SK-N-SH (cell line): Measurements from ENCODE around the gene MVB12B. TPM values are rescaled to one million over a fixed set of nuclear protein-coding genes. Genes with fewer than 3 reads are reported as not detected.

Experiments used
- CTCF ChIA-PET: fragments of 300-600, 350-600 bp; formaldehyde crosslinking; extraction: SDS; loops from one replicate; lab custom pipeline; 2021; lab: Yijun Ruan, JAX
- POLR2A ChIA-PET: fragments of 350-600 bp; sonication (Branson Sonifier 250); formaldehyde crosslinking; extraction: SDS; loops from one replicate; lab custom pipeline; 2020; ENCODE audit warnings: antibody characterized with exemption, inconsistent platforms; lab: Yijun Ruan, JAX
- DNase-seq: peaks from one replicate; pipeline ENCODE4 v3.0.0; 2012
- H2AFZ ChIP-seq: fragments of 200-600 bp; sonication (generic); 2 replicates; pipeline ENCODE4 v1.8.1; 2016; ENCODE audit warnings: antibody characterized with exemption, mild to moderate bottlenecking, low read depth
- H3F3A ChIP-seq: fragments of 200-600 bp; sonication (generic); replicated peaks from 2 replicates; pipeline ENCODE3; 2016; ENCODE audit warnings: antibody characterized with exemption, mild to moderate bottlenecking; ENCODE audit not compliant: insufficient read depth
- H3K27ac ChIP-seq, 2 experiments: fragments of 200-500 bp in 1 of 2; fragments of 200-600 bp in 1 of 2; sonication (Bioruptor generic) in 1 of 2; sonication (generic), shearing (Covaris generic) in 1 of 2; 2 replicates each; pipeline versions ENCODE4 v1.5.1 to v1.6.1; 2014 to 2016; ENCODE audit warnings: low read depth in 2 of 2, inconsistent platforms in 1 of 2, low read length in 1 of 2, mild to moderate bottlenecking in 1 of 2, mixed read lengths in 1 of 2
- H3K27me3 ChIP-seq: fragments of 200-600 bp; sonication (generic), shearing (Covaris generic); 2 replicates; pipeline ENCODE4 v1.6.1; 2016; ENCODE audit warnings: mixed run types; ENCODE audit not compliant: insufficient read depth
- H3K36me3 ChIP-seq, 2 experiments: fragments of 200-500 bp in 1 of 2; fragments of 200-600 bp in 1 of 2; sonication (Bioruptor generic) in 1 of 2; sonication (generic) in 1 of 2; replicated peaks in 1 of 2; 2 replicates each; pipeline versions ENCODE3 to v1.5.1; 2014 to 2016; ENCODE audit warnings: low read length in 1 of 2, mild to moderate bottlenecking in 1 of 2; ENCODE audit not compliant: insufficient read depth in 2 of 2, control insufficient read depth in 1 of 2
- H3K4me1 ChIP-seq, 2 experiments: fragments of 200-500 bp in 1 of 2; fragments of 200-600 bp in 1 of 2; sonication (Bioruptor generic) in 1 of 2; sonication (generic), shearing (Covaris generic) in 1 of 2; 2 replicates each; pipeline versions ENCODE4 v1.5.1 to v1.6.1; 2014 to 2016; ENCODE audit warnings: low read depth in 1 of 2, low read length in 1 of 2, mixed run types in 1 of 2; ENCODE audit not compliant: insufficient read depth in 2 of 2, control insufficient read depth in 1 of 2
- H3K4me2 ChIP-seq: fragments of 200-600 bp; sonication (generic), shearing (Covaris generic); 2 replicates; pipeline ENCODE4 v1.6.1; 2017; ENCODE audit warnings: mixed run types
- H3K4me3 ChIP-seq, 2 experiments: fragments of 200-500 bp in 1 of 2; fragments of 200-600 bp in 1 of 2; sonication (Bioruptor generic) in 1 of 2; sonication (generic), shearing (Covaris generic) in 1 of 2; 2 replicates each; pipeline versions ENCODE4 v1.5.1 to v1.8.1; 2014 to 2016; ENCODE audit warnings: low read depth in 2 of 2, inconsistent platforms in 1 of 2, low read length in 1 of 2, mild to moderate bottlenecking in 1 of 2, mixed read lengths in 1 of 2, moderate library complexity in 1 of 2
- H3K79me2 ChIP-seq: fragments of 200-600 bp; sonication (generic); 2 replicates; pipeline ENCODE4 v1.8.1; 2017; ENCODE audit warnings: mild to moderate bottlenecking; ENCODE audit not compliant: insufficient read depth
- H3K9ac ChIP-seq: fragments of 200-600 bp; sonication (generic); 2 replicates; pipeline ENCODE4 v1.6.1; 2017; ENCODE audit warnings: mixed run types
- H3K9me2 ChIP-seq: fragments of 200-600 bp; sonication (generic); 2 replicates; pipeline ENCODE4 v1.6.1; 2017; ENCODE audit warnings: mixed run types
- H3K9me3 ChIP-seq: fragments of 200-600 bp; sonication (generic); 2 replicates; pipeline ENCODE4 v1.6.1; 2017; ENCODE audit warnings: mixed run types, mild to moderate bottlenecking, moderate library complexity
- H4K20me1 ChIP-seq: fragments of 200-600 bp; sonication (generic); 2 replicates; pipeline ENCODE4 v1.6.1; 2017; ENCODE audit warnings: mild to moderate bottlenecking, mixed run types; ENCODE audit not compliant: insufficient read depth
- ELF1 ChIP-seq: IDR thresholded peaks from 2 replicates; pipeline ENCODE4 v1.4.0; 2012
- EZH2phosphoT487 ChIP-seq: fragments of 200-600 bp; sonication (generic); IDR thresholded peaks from 2 replicates; pipeline ENCODE4 v1.6.1; 2017; ENCODE audit warnings: low read depth, mixed run types, mild to moderate bottlenecking, antibody characterized with exemption, moderate library complexity, borderline replicate concordance
- FOSL2 ChIP-seq: IDR thresholded peaks from 2 replicates; pipeline ENCODE4 v1.4.0; 2012; ENCODE audit warnings: low read depth, mild to moderate bottlenecking, moderate library complexity, borderline replicate concordance
- GABPA ChIP-seq: IDR thresholded peaks from 2 replicates; pipeline ENCODE4 v1.4.0; 2012; ENCODE audit warnings: low read depth, mild to moderate bottlenecking
- RCOR1 ChIP-seq: fragments of 150-350 bp; IDR thresholded peaks from 2 replicates; pipeline ENCODE4 v1.6.1; 2017; ENCODE audit warnings: antibody characterized with exemption, low read length
- RFX5 ChIP-seq: IDR thresholded peaks from 2 replicates; pipeline ENCODE4 v1.6.1; 2012; ENCODE audit warnings: mild to moderate bottlenecking, improper control_type of control experiment, low read length
- SMC3 ChIP-seq: IDR thresholded peaks from 2 replicates; pipeline ENCODE4 v1.6.1; 2012; ENCODE audit warnings: low read depth, low read length, improper control_type of control experiment
- TCF12 ChIP-seq: IDR thresholded peaks from 2 replicates; pipeline ENCODE4 v1.4.0; 2012
- USF2 ChIP-seq: fragments of 150-350 bp; IDR thresholded peaks from 2 replicates; pipeline ENCODE4 v1.6.1; 2017; ENCODE audit warnings: antibody characterized with exemption, low read length, low read depth, borderline replicate concordance
- WGBS: methylation state at CpG from one replicate; pipeline ENCODE4 v1.1.6; 2017; ENCODE audit warnings: low lambda C conversion rate; 5-methylcytosine and 5-hydroxymethylcytosine counted together
- polyA plus RNA-seq, 3 experiments: library from polyadenylated mRNA; depleted of rRNA; stranded (reverse); fragments of >200 nt; gene quantifications; 2 replicates each; pipeline ENCODE4 v1.2.3, GENCODE V29; 2012

Gene MVB12B
- polyA plus RNA-seq, 1 of the 3 experiments (the other 2 are of a cell fraction) = 5.1 TPM

GRCh38 chr9:126298063-126298801 is 28.4 kb upstream of the MVB12B start:
- no peak for DNase-seq
- Histone ChIP-seq H3K9me2 (no peaks in the 10 kb centered on the region), H3K4me2 (no peak overlapping the region), H3K27ac (no peak overlapping the region), H3F3A (no peaks in the 10 kb centered on the region), H2AFZ (no peak overlapping the region), H4K20me1 (no peaks in the 10 kb centered on the region), H3K36me3 (no peaks in the 10 kb centered on the region), H3K4me1 (no peaks in the 10 kb centered on the region; a peak in 1 of 4 replicates)
- ChIA-PET POLR2A (interaction anchor here (1.1 kb wide), 1 partner anchor 28 kb away, joined by 3 read pairs; the partner anchor contains the start of gene MVB12B), CTCF (interaction anchor here (0.6 to 5.9 kb wide), 4 partner anchors 21 to 193 kb away, joined by 3 to 35 read pairs (median 5); no protein-coding TSS in a partner anchor)
- WGBS = 62% methylated on average over 16 of the region's 27 CpGs
- TF ChIP-seq EZH2phosphoT487 (no peak), RFX5 (no peak)
- TF ChIP-seq, all 33 proteins: peak for 0
- 0 out of 2 replicates have a peak, but pooled peaks cover 4% of the 10 kb centered on the region for H3K27me3 ChIP-seq
- H3K9ac ChIP-seq = no peak overlapping the region
- no peak overlapping the region for H3K4me3 ChIP-seq
- no peaks in the 10 kb centered on the region for H3K79me2 ChIP-seq
- H3K9me3 ChIP-seq = no peaks in the 10 kb centered on the region

- H3F3A ChIP-seq = no peaks in the 10 kb centered on the region
- DNase-seq = no peak
- H3K9me2 ChIP-seq = no peaks in the 10 kb centered on the region
- H3K9ac ChIP-seq = no peak overlapping the region
- no peaks in the 10 kb centered on the region; a peak in 1 of 4 replicates for H3K4me1 ChIP-seq
- H2AFZ ChIP-seq = no peak overlapping the region
- TF ChIP-seq RCOR1 (no peak), FOSL2 (no peak), GABPA (no peak), USF2 (no peak)
- no peaks in the 10 kb centered on the region for H3K9me3 ChIP-seq
- CTCF ChIA-PET = interaction anchor here (1.3 to 1.4 kb wide), 2 partner anchors 22 to 192 kb away, joined by 4 to 7 read pairs; no protein-coding TSS in a partner anchor
- WGBS = 71% methylated on average over 7 of the region's 7 CpGs
- H3K4me2 ChIP-seq = no peak overlapping the region
- H3K4me3 ChIP-seq = no peak overlapping the region
- no peaks in the 10 kb centered on the region for H3K79me2 ChIP-seq
- H3K27me3 ChIP-seq = 0 out of 2 replicates have a peak, but pooled peaks cover under 1% of the 10 kb centered on the region
- no peaks in the 10 kb centered on the region for H4K20me1 ChIP-seq
- no peak overlapping the region for H3K27ac ChIP-seq
- POLR2A ChIA-PET = no interaction called here
- H3K36me3 ChIP-seq = no peaks in the 10 kb centered on the region
Measured at GRCh38 chr9:126299706-126300276, 26.8 kb upstream of the MVB12B start.

GRCh38 chr9:126301196-126301595 is 25.4 kb upstream of the MVB12B start:
- H2AFZ ChIP-seq = no peak overlapping the region
- 89% methylated on average over 3 of the region's 3 CpGs for WGBS
- no peak overlapping the region for H3K27ac ChIP-seq
- H3K9ac ChIP-seq = no peak overlapping the region
- H3K27me3 ChIP-seq = no peaks in the 10 kb centered on the region
- H3K9me3 ChIP-seq = no peaks in the 10 kb centered on the region
- DNase-seq = no peak
- H3K4me2 ChIP-seq = no peak overlapping the region
- no peak overlapping the region for H3K4me3 ChIP-seq
- no peaks in the 10 kb centered on the region for H3K9me2 ChIP-seq
- TF ChIP-seq SMC3 (no peak), ELF1 (no peak), FOSL2 (no peak), TCF12 (no peak)
- TF ChIP-seq, all 33 proteins: peak for 0
- no peaks in the 10 kb centered on the region; a peak in 1 of 4 replicates for H3K4me1 ChIP-seq
- no peaks in the 10 kb centered on the region for H3K79me2 ChIP-seq
- no peaks in the 10 kb centered on the region for H3F3A ChIP-seq
- ChIA-PET POLR2A (no interaction called here), CTCF (interaction anchor here (0.7 to 5.2 kb wide), 11 partner anchors 10 to 893 kb away, joined by 3 to 51 read pairs (median 4); no protein-coding TSS in a partner anchor)
- H4K20me1 ChIP-seq = no peaks in the 10 kb centered on the region
- no peaks in the 10 kb centered on the region for H3K36me3 ChIP-seq
